Chondrocyte (in vitro differentiated cells): ENCODE measurements around the gene EZR. TPM values are rescaled to one million over a fixed set of nuclear protein-coding genes. Genes with fewer than 3 reads are reported as not detected.

Source experiments
- microRNA-seq: library from miRNA; unstranded; fragments of <30 nt; microRNA quantifications from one replicate; pipeline ENCODE4 v1.2.0, GENCODE V29; 2020; ENCODE audit warnings: borderline number of aligned reads
- total RNA-seq: library from RNA; stranded (reverse); gene quantifications from 3 replicates; pipeline ENCODE4 v1.2.1, GENCODE V29; 2021

Gene EZR
- total RNA-seq, 1 donor from 2014 or later, result 71.5 TPM

Small RNA genes lying within 50 kb of the gene (microRNA-seq; reads per million reads assigned to microRNA genes)
- not detected for gene MIR3918

Other genes starting within 250 kb of the EZR start
- gene DYNLT1, start 174.6 kb downstream of the EZR start, total RNA-seq, result 153 to 171 TPM (median 170 TPM) in 3 replicates
- 0.58 to 1.6 TPM (median 1.4 TPM) in 3 replicates for gene SYTL3, start 169.3 kb downstream of the EZR start, total RNA-seq
- 8.3 to 10.0 TPM (median 8.7 TPM) in 3 replicates for gene RSPH3, start 180.8 kb upstream of the EZR start, total RNA-seq
- gene TAGAP, start 225.6 kb upstream of the EZR start, total RNA-seq, result not detected in 3 replicates